NCI-H146 (cell line): ENCODE results near the gene PDGFD.

Experiments
- DNase-seq: peaks from one replicate; lab custom pipeline; 2025; lab: John Stamatoyannopoulos, UW

PDGFD gene

GRCh38 chr11:104000798-104001197 is 163.1 kb downstream of the PDGFD start:
- no peak for DNase-seq

- DNase-seq, result no peak
Observed at GRCh38 chr11:103998826-103999508, 165.0 kb downstream of the PDGFD start.

- no peak for DNase-seq
Observed at GRCh38 chr11:103997082-103997481, 166.9 kb downstream of the PDGFD start.

GRCh38 chr11:103995896-103996295 is 168.1 kb downstream of the PDGFD start:
- no peak for DNase-seq

- DNase-seq, result no peak
Observed at GRCh38 chr11:103994518-103994917, 169.4 kb downstream of the PDGFD start.

GRCh38 chr11:103994094-103994493 is 169.9 kb downstream of the PDGFD start:
- DNase-seq, result no peak

GRCh38 chr11:103993507-103993906 is 170.4 kb downstream of the PDGFD start:
- no peak for DNase-seq

- DNase-seq, result no peak
Observed at GRCh38 chr11:103988595-103988969, 175.4 kb downstream of the PDGFD start.

- peak; percentile 4 for DNase-seq
Observed at GRCh38 chr11:103987629-103988594, 176.0 kb downstream of the PDGFD start.

GRCh38 chr11:103985041-103985440 is 178.9 kb downstream of the PDGFD start:
- no peak for DNase-seq

- DNase-seq, result no peak
Observed at GRCh38 chr11:103980108-103980507, 183.8 kb downstream of the PDGFD start.

- DNase-seq, result no peak
Observed at GRCh38 chr11:103978616-103979595, 185.0 kb downstream of the PDGFD start.

- DNase-seq, result no peak
Observed at GRCh38 chr11:103972013-103972412, 191.9 kb downstream of the PDGFD start.

- DNase-seq, result no peak
Observed at GRCh38 chr11:103970701-103971249, 193.2 kb downstream of the PDGFD start.

- DNase-seq, result no peak
Observed at GRCh38 chr11:103968685-103969084, 195.3 kb downstream of the PDGFD start.

- no peak for DNase-seq
Observed at GRCh38 chr11:103967985-103968384, 196.0 kb downstream of the PDGFD start.

GRCh38 chr11:103964390-103964789 is 199.6 kb downstream of the PDGFD start:
- no peak for DNase-seq

GRCh38 chr11:103963648-103964047 is 200.3 kb downstream of the PDGFD start:
- DNase-seq, result no peak

GRCh38 chr11:103961010-103961409 is 202.9 kb downstream of the PDGFD start:
- DNase-seq, result no peak

GRCh38 chr11:103960108-103960507 is 203.8 kb downstream of the PDGFD start:
- no peak for DNase-seq

GRCh38 chr11:103959279-103959942 is 204.5 kb downstream of the PDGFD start:
- no peak for DNase-seq
